AG04450 (cell line): Measurements from ENCODE around the gene SGMS2. TPM values are rescaled to one million over a fixed set of nuclear protein-coding genes. Genes with fewer than 3 reads are reported as not detected.

ENCODE experiments used
- CTCF ChIA-PET: fragments of 300-600, 350-600 bp; formaldehyde crosslinking; extraction: SDS; loops from one replicate; lab custom pipeline; 2022; ENCODE audit warnings: antibody characterized with exemption, inconsistent platforms; lab: Charles Lee
- POLR2A ChIA-PET: fragments of 350-600 bp; formaldehyde crosslinking; extraction: SDS; loops from one replicate; lab custom pipeline; 2021; ENCODE audit warnings: antibody characterized with exemption, inconsistent platforms; lab: Yijun Ruan, JAX
- DNase-seq: peaks from one replicate; pipeline ENCODE4 v3.0.0-alpha.2; 2011; ENCODE audit warnings: low read depth, low spot score
- H3K27ac ChIP-seq: one replicate; pipeline ENCODE4 v1.5.1; 2012; ENCODE audit warnings: low read depth, low read length, control low read depth
- H3K27me3 ChIP-seq: one replicate; pipeline ENCODE4 v1.6.0; 2012; ENCODE audit warnings: low read length; ENCODE audit not compliant: control insufficient read depth, insufficient read depth
- H3K4me3 ChIP-seq: 2 replicates; pipeline ENCODE4 v1.5.1; 2011; ENCODE audit warnings: mild to moderate bottlenecking, low read depth, low read length, control low read depth
- H3K9me3 ChIP-seq: 2 replicates; pipeline ENCODE4 v1.5.1; 2012; ENCODE audit warnings: low read length; ENCODE audit not compliant: control insufficient read depth, insufficient read depth
- polyA plus RNA-seq: library from polyadenylated mRNA; depleted of rRNA; stranded (reverse); fragments of >200 nt; gene quantifications from 2 replicates; pipeline ENCODE4 v1.2.3, GENCODE V29; 2011
- TF ChIP-seq, protein P1 (sequence below): IDR thresholded peaks from 2 replicates; pipeline ENCODE4 v1.5.1; 2011; ENCODE audit warnings: low read depth, low read length, control low read depth, inconsistent platforms

Gene SGMS2
- polyA plus RNA-seq, 1 experiment = 13.3 TPM

- Histone ChIP-seq H3K27ac (no peak overlapping the region), H3K9me3 (no peaks in the 10 kb centered on the region), H3K4me3 (no peak overlapping the region), H3K27me3 (no peaks in the 10 kb centered on the region)
- TF ChIP-seq, protein P1, sequence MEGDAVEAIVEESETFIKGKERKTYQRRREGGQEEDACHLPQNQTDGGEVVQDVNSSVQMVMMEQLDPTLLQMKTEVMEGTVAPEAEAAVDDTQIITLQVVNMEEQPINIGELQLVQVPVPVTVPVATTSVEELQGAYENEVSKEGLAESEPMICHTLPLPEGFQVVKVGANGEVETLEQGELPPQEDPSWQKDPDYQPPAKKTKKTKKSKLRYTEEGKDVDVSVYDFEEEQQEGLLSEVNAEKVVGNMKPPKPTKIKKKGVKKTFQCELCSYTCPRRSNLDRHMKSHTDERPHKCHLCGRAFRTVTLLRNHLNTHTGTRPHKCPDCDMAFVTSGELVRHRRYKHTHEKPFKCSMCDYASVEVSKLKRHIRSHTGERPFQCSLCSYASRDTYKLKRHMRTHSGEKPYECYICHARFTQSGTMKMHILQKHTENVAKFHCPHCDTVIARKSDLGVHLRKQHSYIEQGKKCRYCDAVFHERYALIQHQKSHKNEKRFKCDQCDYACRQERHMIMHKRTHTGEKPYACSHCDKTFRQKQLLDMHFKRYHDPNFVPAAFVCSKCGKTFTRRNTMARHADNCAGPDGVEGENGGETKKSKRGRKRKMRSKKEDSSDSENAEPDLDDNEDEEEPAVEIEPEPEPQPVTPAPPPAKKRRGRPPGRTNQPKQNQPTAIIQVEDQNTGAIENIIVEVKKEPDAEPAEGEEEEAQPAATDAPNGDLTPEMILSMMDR = no peak
- ChIA-PET CTCF (no interaction called here), POLR2A (no interaction called here)
- DNase-seq = no peak
Measured at GRCh38 chr4:107843391-107843790, 18.7 kb downstream of the SGMS2 start.

DNA sequence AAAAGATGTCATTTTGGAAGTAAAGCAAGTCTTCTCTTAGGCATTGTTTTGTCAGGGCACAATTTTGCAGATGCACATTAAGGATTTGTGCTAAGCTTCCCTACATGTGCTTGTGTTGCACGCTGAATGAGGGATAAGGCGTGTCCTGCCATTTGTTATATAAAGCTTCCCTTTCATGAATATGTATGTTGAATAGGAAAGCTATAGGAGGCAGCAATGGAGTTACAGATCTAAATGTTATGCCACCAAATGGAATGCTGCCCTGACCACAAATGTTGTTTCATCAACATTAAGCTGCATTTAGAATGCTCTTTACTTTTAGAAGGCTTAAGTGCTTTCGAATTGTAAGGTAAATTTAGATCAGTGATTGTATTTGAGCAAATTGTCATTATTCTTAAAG lies 20.9 kb downstream of the SGMS2 start:
- H3K4me3 ChIP-seq = no peak overlapping the region
- H3K27me3 ChIP-seq = no peaks in the 10 kb centered on the region
- DNase-seq = no peak
- no peak overlapping the region for H3K27ac ChIP-seq
- ChIA-PET CTCF (interaction anchor here (1.2 kb wide), 1 partner anchor 87 kb away, joined by 3 read pairs; no protein-coding TSS in a partner anchor), POLR2A (no interaction called here)
- no peaks in the 10 kb centered on the region for H3K9me3 ChIP-seq
- TF ChIP-seq, protein P1 = no peak

DNA sequence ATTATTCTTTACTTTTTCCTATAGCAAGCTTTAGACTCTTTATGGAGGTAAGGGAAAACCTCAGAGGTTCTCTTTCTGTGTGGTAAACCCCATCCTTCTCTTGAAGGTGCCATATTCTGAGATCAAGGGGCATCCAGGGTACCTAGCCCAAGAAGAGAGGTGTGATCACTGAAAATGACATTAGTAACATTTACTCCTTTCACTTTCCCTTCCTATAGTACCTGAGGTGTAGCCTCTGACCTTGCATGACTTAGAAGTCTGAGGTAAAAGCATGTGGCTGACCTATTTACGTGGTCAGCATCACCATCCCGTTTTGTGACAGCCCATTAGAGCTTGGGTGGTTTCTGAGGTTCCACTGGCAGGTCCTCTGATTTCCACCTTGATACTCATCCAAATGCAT lies 25.7 kb downstream of the SGMS2 start:
- TF ChIP-seq, protein P1 = no peak
- CTCF ChIA-PET = no interaction called here
- Histone ChIP-seq H3K4me3 (no peak overlapping the region), H3K9me3 (no peaks in the 10 kb centered on the region), H3K27ac (no peak overlapping the region), H3K27me3 (no peaks in the 10 kb centered on the region)
- DNase-seq = no peak
- POLR2A ChIA-PET = no interaction called here

GRCh38 chr4:107853444-107854355 lies 29.0 kb downstream of the SGMS2 start:
- no peak overlapping the region for H3K4me3 ChIP-seq
- H3K27me3 ChIP-seq = no peaks in the 10 kb centered on the region
- POLR2A ChIA-PET = no interaction called here
- CTCF ChIA-PET = interaction anchor here (0.6 to 1.8 kb wide), 5 partner anchors 12 to 95 kb away, joined by 3 to 7 read pairs (median 4); no protein-coding TSS in a partner anchor
- no peaks in the 10 kb centered on the region for H3K9me3 ChIP-seq
- no peak for DNase-seq
- TF ChIP-seq, protein P1 = no peak
- H3K27ac ChIP-seq = no peak overlapping the region
